ENCODE measurements around the gene DAPL1. TPM values are rescaled to one million over a fixed set of nuclear protein-coding genes. Genes with fewer than 3 reads are reported as not detected.

The DAPL1 gene
- total RNA-seq, 1 experiment from 2014 or later, result not detected

DNA sequence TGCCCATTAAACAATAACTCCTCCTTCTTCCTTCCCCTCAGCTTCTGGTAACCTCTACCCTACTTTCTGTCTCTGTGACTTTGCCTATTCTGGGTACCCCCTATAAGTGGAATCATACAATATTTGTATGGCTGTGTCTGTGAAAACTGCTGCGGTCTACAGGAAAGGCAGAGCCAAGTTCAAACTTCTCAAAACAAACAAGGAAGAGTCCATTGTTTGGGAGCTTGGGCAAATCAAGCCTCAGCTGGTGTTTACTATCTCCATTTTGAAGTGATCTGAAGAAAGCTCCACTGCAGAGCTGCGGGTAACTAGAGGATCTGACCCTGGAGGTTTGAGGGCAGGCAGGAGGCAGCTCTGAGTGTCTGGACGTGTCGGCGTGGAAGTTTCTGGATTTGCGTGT lies 48.6 kb upstream of the DAPL1 start (continued):
- TF ChIP-seq, protein P1, sequence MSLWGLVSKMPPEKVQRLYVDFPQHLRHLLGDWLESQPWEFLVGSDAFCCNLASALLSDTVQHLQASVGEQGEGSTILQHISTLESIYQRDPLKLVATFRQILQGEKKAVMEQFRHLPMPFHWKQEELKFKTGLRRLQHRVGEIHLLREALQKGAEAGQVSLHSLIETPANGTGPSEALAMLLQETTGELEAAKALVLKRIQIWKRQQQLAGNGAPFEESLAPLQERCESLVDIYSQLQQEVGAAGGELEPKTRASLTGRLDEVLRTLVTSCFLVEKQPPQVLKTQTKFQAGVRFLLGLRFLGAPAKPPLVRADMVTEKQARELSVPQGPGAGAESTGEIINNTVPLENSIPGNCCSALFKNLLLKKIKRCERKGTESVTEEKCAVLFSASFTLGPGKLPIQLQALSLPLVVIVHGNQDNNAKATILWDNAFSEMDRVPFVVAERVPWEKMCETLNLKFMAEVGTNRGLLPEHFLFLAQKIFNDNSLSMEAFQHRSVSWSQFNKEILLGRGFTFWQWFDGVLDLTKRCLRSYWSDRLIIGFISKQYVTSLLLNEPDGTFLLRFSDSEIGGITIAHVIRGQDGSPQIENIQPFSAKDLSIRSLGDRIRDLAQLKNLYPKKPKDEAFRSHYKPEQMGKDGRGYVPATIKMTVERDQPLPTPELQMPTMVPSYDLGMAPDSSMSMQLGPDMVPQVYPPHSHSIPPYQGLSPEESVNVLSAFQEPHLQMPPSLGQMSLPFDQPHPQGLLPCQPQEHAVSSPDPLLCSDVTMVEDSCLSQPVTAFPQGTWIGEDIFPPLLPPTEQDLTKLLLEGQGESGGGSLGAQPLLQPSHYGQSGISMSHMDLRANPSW (CRISPR knock-in tag; conservative IDR thresholded peaks at IDR 0.05; ENCODE audit: low read depth), result no peak
- TF ChIP-seq FOXP1 (CRISPR knock-in tag; IDR thresholded peaks at IDR 0.05; ENCODE audit: borderline replicate concordance) (no peak), MYBL2 (CRISPR knock-in tag; IDR thresholded peaks at IDR 0.05) (no peak), MXD4 (CRISPR knock-in tag; IDR thresholded peaks at IDR 0.05; ENCODE audit: borderline replicate concordance) (no peak), NFATC4 (CRISPR knock-in tag; IDR thresholded peaks at IDR 0.05) (no peak)
- TF ChIP-seq, protein P2, sequence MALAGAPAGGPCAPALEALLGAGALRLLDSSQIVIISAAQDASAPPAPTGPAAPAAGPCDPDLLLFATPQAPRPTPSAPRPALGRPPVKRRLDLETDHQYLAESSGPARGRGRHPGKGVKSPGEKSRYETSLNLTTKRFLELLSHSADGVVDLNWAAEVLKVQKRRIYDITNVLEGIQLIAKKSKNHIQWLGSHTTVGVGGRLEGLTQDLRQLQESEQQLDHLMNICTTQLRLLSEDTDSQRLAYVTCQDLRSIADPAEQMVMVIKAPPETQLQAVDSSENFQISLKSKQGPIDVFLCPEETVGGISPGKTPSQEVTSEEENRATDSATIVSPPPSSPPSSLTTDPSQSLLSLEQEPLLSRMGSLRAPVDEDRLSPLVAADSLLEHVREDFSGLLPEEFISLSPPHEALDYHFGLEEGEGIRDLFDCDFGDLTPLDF (CRISPR knock-in tag; IDR thresholded peaks at IDR 0.05), result no peak
- TF ChIP-seq, protein P3, sequence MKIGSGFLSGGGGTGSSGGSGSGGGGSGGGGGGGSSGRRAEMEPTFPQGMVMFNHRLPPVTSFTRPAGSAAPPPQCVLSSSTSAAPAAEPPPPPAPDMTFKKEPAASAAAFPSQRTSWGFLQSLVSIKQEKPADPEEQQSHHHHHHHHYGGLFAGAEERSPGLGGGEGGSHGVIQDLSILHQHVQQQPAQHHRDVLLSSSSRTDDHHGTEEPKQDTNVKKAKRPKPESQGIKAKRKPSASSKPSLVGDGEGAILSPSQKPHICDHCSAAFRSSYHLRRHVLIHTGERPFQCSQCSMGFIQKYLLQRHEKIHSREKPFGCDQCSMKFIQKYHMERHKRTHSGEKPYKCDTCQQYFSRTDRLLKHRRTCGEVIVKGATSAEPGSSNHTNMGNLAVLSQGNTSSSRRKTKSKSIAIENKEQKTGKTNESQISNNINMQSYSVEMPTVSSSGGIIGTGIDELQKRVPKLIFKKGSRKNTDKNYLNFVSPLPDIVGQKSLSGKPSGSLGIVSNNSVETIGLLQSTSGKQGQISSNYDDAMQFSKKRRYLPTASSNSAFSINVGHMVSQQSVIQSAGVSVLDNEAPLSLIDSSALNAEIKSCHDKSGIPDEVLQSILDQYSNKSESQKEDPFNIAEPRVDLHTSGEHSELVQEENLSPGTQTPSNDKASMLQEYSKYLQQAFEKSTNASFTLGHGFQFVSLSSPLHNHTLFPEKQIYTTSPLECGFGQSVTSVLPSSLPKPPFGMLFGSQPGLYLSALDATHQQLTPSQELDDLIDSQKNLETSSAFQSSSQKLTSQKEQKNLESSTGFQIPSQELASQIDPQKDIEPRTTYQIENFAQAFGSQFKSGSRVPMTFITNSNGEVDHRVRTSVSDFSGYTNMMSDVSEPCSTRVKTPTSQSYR (CRISPR knock-in tag; IDR thresholded peaks at IDR 0.05), result no peak
- TF ChIP-seq, protein P4, sequence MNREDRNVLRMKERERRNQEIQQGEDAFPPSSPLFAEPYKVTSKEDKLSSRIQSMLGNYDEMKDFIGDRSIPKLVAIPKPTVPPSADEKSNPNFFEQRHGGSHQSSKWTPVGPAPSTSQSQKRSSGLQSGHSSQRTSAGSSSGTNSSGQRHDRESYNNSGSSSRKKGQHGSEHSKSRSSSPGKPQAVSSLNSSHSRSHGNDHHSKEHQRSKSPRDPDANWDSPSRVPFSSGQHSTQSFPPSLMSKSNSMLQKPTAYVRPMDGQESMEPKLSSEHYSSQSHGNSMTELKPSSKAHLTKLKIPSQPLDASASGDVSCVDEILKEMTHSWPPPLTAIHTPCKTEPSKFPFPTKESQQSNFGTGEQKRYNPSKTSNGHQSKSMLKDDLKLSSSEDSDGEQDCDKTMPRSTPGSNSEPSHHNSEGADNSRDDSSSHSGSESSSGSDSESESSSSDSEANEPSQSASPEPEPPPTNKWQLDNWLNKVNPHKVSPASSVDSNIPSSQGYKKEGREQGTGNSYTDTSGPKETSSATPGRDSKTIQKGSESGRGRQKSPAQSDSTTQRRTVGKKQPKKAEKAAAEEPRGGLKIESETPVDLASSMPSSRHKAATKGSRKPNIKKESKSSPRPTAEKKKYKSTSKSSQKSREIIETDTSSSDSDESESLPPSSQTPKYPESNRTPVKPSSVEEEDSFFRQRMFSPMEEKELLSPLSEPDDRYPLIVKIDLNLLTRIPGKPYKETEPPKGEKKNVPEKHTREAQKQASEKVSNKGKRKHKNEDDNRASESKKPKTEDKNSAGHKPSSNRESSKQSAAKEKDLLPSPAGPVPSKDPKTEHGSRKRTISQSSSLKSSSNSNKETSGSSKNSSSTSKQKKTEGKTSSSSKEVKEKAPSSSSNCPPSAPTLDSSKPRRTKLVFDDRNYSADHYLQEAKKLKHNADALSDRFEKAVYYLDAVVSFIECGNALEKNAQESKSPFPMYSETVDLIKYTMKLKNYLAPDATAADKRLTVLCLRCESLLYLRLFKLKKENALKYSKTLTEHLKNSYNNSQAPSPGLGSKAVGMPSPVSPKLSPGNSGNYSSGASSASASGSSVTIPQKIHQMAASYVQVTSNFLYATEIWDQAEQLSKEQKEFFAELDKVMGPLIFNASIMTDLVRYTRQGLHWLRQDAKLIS (CRISPR knock-in tag; IDR thresholded peaks at IDR 0.05; ENCODE audit: borderline replicate concordance), result no peak
- TF ChIP-seq, protein P5, sequence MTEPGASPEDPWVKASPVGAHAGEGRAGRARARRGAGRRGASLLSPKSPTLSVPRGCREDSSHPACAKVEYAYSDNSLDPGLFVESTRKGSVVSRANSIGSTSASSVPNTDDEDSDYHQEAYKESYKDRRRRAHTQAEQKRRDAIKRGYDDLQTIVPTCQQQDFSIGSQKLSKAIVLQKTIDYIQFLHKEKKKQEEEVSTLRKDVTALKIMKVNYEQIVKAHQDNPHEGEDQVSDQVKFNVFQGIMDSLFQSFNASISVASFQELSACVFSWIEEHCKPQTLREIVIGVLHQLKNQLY (CRISPR knock-in tag; IDR thresholded peaks at IDR 0.05), result no peak

DNA sequence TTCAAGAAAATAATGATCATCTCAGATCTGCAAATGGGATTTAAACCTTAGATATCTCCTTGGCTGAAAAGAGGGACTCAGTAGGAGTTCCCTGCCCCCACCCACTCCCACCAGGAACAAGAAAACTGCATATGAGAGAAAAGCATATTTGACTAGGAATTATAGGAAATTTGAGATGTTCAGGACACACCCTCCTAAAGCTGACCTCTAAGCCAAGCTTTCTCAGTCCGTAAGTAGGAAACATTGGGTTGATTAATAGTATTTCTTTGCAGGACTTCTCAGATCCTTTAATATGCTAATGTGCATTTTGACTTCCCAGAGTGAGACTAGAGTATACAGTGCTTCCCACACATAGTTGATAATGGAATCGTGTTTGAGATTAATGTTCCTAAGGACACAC lies 47.8 kb upstream of the DAPL1 start:
- no peak for ATAC-seq
- no peak for TF ChIP-seq ESRRA (CRISPR knock-in tag; IDR thresholded peaks at IDR 0.05; ENCODE audit: borderline replicate concordance)
- TF ChIP-seq NFYB (CRISPR knock-in tag; conservative IDR thresholded peaks at IDR 0.05; ENCODE audit: low read depth), result no peak
- TF ChIP-seq JAZF1 (CRISPR knock-in tag; IDR thresholded peaks at IDR 0.05), result no peak
- TF ChIP-seq FOXJ3 (CRISPR knock-in tag; IDR thresholded peaks at IDR 0.05; ENCODE audit: borderline replicate concordance), result no peak
- TF ChIP-seq ZNF263 (CRISPR knock-in tag; IDR thresholded peaks at IDR 0.05; ENCODE audit: low read depth), result no peak
- TF ChIP-seq SMAD4 (CRISPR knock-in tag; IDR thresholded peaks at IDR 0.05), result no peak
- Mint-ChIP-seq H3K4me3 (no peak overlapping the region), H3K27ac (no peak overlapping the region), H3K4me1 (peaks cover 23% of the 10 kb centered on the region), H3K9me3 (no peaks in the 10 kb centered on the region), H3K27me3 (ENCODE audit: low read depth) (peaks cover 8% of the 10 kb centered on the region), H3K36me3 (no peaks in the 10 kb centered on the region)
- CTCF ChIA-PET, result no interaction called here
- POLR2A ChIA-PET, result no interaction called here
- no peak for DNase-seq (ENCODE audit: low spot score)
